Trophoblast cell (in vitro differentiated cells and primary cell): Measurements from ENCODE around the gene NXT1.

ENCODE experiments used
- DNase-seq, 2 donors: peaks; one replicate each; pipeline ENCODE4 v3.0.0-alpha.2; 2016
- H2AFZ ChIP-seq: 2 replicates; pipeline ENCODE4 v1.6.1; 2013; ENCODE audit warnings: low read length, moderate library complexity, mild to moderate bottlenecking; ENCODE audit not compliant: insufficient read depth, poor library complexity
- H2AK5ac ChIP-seq: 2 replicates; pipeline ENCODE4 v1.6.1; 2013; ENCODE audit warnings: mild to moderate bottlenecking, low read length
- H2BK120ac ChIP-seq: 2 replicates; pipeline ENCODE4 v1.6.1; 2013; ENCODE audit warnings: low read length, mild to moderate bottlenecking, moderate library complexity; ENCODE audit not compliant: insufficient read depth, poor library complexity
- H2BK12ac ChIP-seq: 2 replicates; pipeline ENCODE4 v1.6.1; 2013; ENCODE audit warnings: mild to moderate bottlenecking, low read length, moderate library complexity
- H2BK5ac ChIP-seq: 2 replicates; pipeline ENCODE4 v1.6.1; 2013; ENCODE audit warnings: low read length, low read depth, moderate library complexity, mild to moderate bottlenecking; ENCODE audit not compliant: poor library complexity
- H3K14ac ChIP-seq: 2 replicates; pipeline ENCODE4 v1.6.1; 2013; ENCODE audit warnings: mild to moderate bottlenecking, low read length
- H3K18ac ChIP-seq: 2 replicates; pipeline ENCODE4 v1.6.1; 2013; ENCODE audit warnings: mild to moderate bottlenecking, low read length
- H3K23ac ChIP-seq: 2 replicates; pipeline ENCODE4 v1.6.1; 2013; ENCODE audit warnings: low read length
- H3K27ac ChIP-seq: 2 replicates; pipeline ENCODE4 v1.5.1; 2013; ENCODE audit warnings: low read depth, mild to moderate bottlenecking, inconsistent platforms, low read length, moderate library complexity
- H3K27me3 ChIP-seq: 2 replicates; pipeline ENCODE4 v1.6.1; 2013; ENCODE audit warnings: inconsistent platforms, mild to moderate bottlenecking, low read length, moderate library complexity; ENCODE audit not compliant: insufficient read depth
- H3K36me3 ChIP-seq, 2 experiments: 1 replicate in 1 of 2; 2 replicates in 1 of 2; pipeline ENCODE4 v1.6.1; 2013; ENCODE audit warnings: low read length in 2 of 2, mild to moderate bottlenecking in 2 of 2, moderate library complexity in 1 of 2; ENCODE audit not compliant: insufficient read depth in 2 of 2, control insufficient read depth in 1 of 2
- H3K4ac ChIP-seq: 2 replicates; pipeline ENCODE4 v1.6.1; 2013; ENCODE audit warnings: low read depth, mild to moderate bottlenecking, low read length, moderate library complexity
- H3K4me1 ChIP-seq, 2 experiments: 1 replicate in 1 of 2; 2 replicates in 1 of 2; pipeline ENCODE4 v1.6.1; 2013; ENCODE audit warnings: low read length in 2 of 2, mild to moderate bottlenecking in 2 of 2, moderate library complexity in 1 of 2; ENCODE audit not compliant: insufficient read depth in 2 of 2, control insufficient read depth in 1 of 2
- H3K4me2 ChIP-seq: 2 replicates; pipeline ENCODE4 v1.6.1; 2013; ENCODE audit warnings: inconsistent platforms, mild to moderate bottlenecking, low read length, moderate library complexity
- H3K4me3 ChIP-seq: 2 replicates; pipeline ENCODE4 v1.5.1; 2013; ENCODE audit warnings: mild to moderate bottlenecking, low read depth, low read length, inconsistent platforms
- H3K79me1 ChIP-seq: one replicate; pipeline ENCODE4 v1.6.1; 2013; ENCODE audit warnings: low read length
- H3K79me2 ChIP-seq: 2 replicates; pipeline ENCODE4 v1.6.1; 2013; ENCODE audit warnings: low read length, mild to moderate bottlenecking; ENCODE audit not compliant: control insufficient read depth, insufficient read depth, poor library complexity
- H3K9ac ChIP-seq: 2 replicates; pipeline ENCODE4 v1.6.1; 2013; ENCODE audit warnings: mild to moderate bottlenecking, low read length
- H3K9me3 ChIP-seq: 2 replicates; pipeline ENCODE4 v1.6.1; 2013; ENCODE audit warnings: low read depth, mild to moderate bottlenecking, control low read depth, inconsistent platforms, low read length; ENCODE audit not compliant: insufficient read depth
- H4K12ac ChIP-seq: 2 replicates; pipeline ENCODE4 v1.6.1; 2013; ENCODE audit warnings: low read depth, mild to moderate bottlenecking, low read length, moderate library complexity
- H4K8ac ChIP-seq: 2 replicates; pipeline ENCODE4 v1.6.1; 2013; ENCODE audit warnings: low read depth, mild to moderate bottlenecking, low read length, moderate library complexity
- H4K91ac ChIP-seq: one replicate; pipeline ENCODE4 v1.6.1; 2013; ENCODE audit warnings: low read depth, mild to moderate bottlenecking, low read length, moderate library complexity
- WGBS: extraction: QIAGEN DNeasy Blood & Tissue Kit; methylation state at CpG from one replicate; pipeline ENCODE4 v1.1.7; 2013; ENCODE audit warnings: missing lambda C conversion rate; ENCODE audit not compliant: insufficient read length, insufficient coverage; ENCODE audit errors: extremely low coverage; 5-methylcytosine and 5-hydroxymethylcytosine counted together

The NXT1 gene

GRCh38 chr20:23374441-23374840 is 23.9 kb downstream of the NXT1 start:
- Histone ChIP-seq H2BK5ac (no peak overlapping the region), H3K18ac (no peak overlapping the region), H2AK5ac (no peak overlapping the region), H3K27ac (no peak overlapping the region), H2BK12ac (no peak overlapping the region), H3K36me3 (peaks cover 20 to 43% of the 10 kb centered on the region in 2 experiments), H3K4me2 (no peak overlapping the region), H2BK120ac (no peak overlapping the region), H3K4me3 (no peak overlapping the region), H3K14ac (no peak overlapping the region), H3K27me3 (no peaks in the 10 kb centered on the region), H4K8ac (no peak overlapping the region), H4K12ac (no peak overlapping the region), H3K4me1 (no peaks in the 10 kb centered on the region), H3K9ac (no peak overlapping the region), H3K4ac (no peak overlapping the region), H3K79me1 (no peaks in the 10 kb centered on the region), H3K9me3 (no peaks in the 10 kb centered on the region), H3K23ac (no peak overlapping the region), H4K91ac (no peak overlapping the region), H2AFZ (no peak overlapping the region), H3K79me2 (no peaks in the 10 kb centered on the region)
- no peak for DNase-seq
- no CpG with 5 or more reads among the region's 5 CpGs for WGBS

DNA sequence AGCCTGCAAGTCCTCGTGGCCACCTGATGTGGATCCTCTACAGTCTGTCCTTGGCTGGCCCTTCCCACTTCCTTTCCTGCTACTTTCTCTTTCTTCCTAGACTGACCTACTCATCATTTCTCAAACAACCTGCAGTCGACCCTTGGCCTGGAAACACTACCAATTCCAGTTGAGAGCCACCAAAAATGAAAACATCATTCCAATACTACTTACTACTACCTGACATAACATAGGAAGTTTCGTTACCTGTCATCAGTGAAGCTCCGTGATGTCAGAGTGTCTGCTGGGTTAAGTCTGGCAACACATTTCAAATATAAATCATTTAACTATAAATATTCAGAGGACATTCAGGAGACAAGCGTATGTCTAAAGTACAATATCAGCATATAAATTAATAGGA is 25.2 kb downstream of the NXT1 start:
- Histone ChIP-seq H3K4me3 (no peak overlapping the region), H4K12ac (no peak overlapping the region), H4K8ac (no peak overlapping the region), H3K79me2 (no peaks in the 10 kb centered on the region), H3K36me3 (peaks cover 13 to 32% of the 10 kb centered on the region in 2 experiments), H3K14ac (no peak overlapping the region), H2AK5ac (no peak overlapping the region), H3K27ac (no peak overlapping the region), H3K79me1 (no peaks in the 10 kb centered on the region), H3K23ac (no peak overlapping the region), H3K18ac (no peak overlapping the region), H2BK120ac (no peak overlapping the region), H4K91ac (no peak overlapping the region), H3K4me2 (no peak overlapping the region), H3K9me3 (no peaks in the 10 kb centered on the region), H3K27me3 (no peaks in the 10 kb centered on the region), H2AFZ (no peak overlapping the region), H3K4me1 (no peaks in the 10 kb centered on the region), H3K9ac (no peak overlapping the region), H2BK5ac (no peak overlapping the region), H2BK12ac (no peak overlapping the region), H3K4ac (no peak overlapping the region)
- WGBS: no CpG with 5 or more reads among the region's 5 CpGs
- no peak for DNase-seq

GRCh38 chr20:23379772-23380171 is 29.2 kb downstream of the NXT1 start:
- no peaks in the 10 kb centered on the region for H3K27me3 ChIP-seq
- H3K9me3 ChIP-seq: no peaks in the 10 kb centered on the region
- H3K79me2 ChIP-seq: no peaks in the 10 kb centered on the region
- H4K91ac ChIP-seq: no peak overlapping the region
- H2BK120ac ChIP-seq: no peak overlapping the region
- peaks cover 8 to 14% of the 10 kb centered on the region in 2 experiments for H3K36me3 ChIP-seq
- H2AFZ ChIP-seq: no peak overlapping the region
- H2BK12ac ChIP-seq: no peak overlapping the region
- no peak overlapping the region for H4K8ac ChIP-seq
- H2AK5ac ChIP-seq: no peak overlapping the region
- no peak overlapping the region for H3K14ac ChIP-seq
- H3K4ac ChIP-seq: no peak overlapping the region
- DNase-seq: no peak
- no peak overlapping the region for H3K4me2 ChIP-seq
- H3K4me1 ChIP-seq: no peaks in the 10 kb centered on the region
- H3K4me3 ChIP-seq: no peak overlapping the region
- H3K9ac ChIP-seq: no peak overlapping the region
- no peak overlapping the region for H4K12ac ChIP-seq
- no peak overlapping the region for H3K27ac ChIP-seq
- no peak overlapping the region for H2BK5ac ChIP-seq
- H3K23ac ChIP-seq: no peak overlapping the region
- no peaks in the 10 kb centered on the region for H3K79me1 ChIP-seq
- H3K18ac ChIP-seq: no peak overlapping the region

- Histone ChIP-seq H3K79me1 (no peaks in the 10 kb centered on the region), H3K27ac (no peak overlapping the region), H3K27me3 (no peaks in the 10 kb centered on the region), H2BK12ac (no peak overlapping the region), H3K18ac (no peak overlapping the region), H3K36me3 (peaks cover 5 to 10% of the 10 kb centered on the region in 2 experiments), H3K9me3 (no peaks in the 10 kb centered on the region), H3K9ac (no peak overlapping the region), H2AFZ (no peak overlapping the region), H3K4me1 (no peaks in the 10 kb centered on the region), H2BK120ac (no peak overlapping the region), H2BK5ac (no peak overlapping the region), H4K12ac (no peak overlapping the region), H3K23ac (no peak overlapping the region), H3K4me2 (no peak overlapping the region), H4K91ac (no peak overlapping the region), H3K14ac (no peak overlapping the region), H3K4me3 (no peak overlapping the region), H4K8ac (no peak overlapping the region), H3K79me2 (no peaks in the 10 kb centered on the region), H2AK5ac (no peak overlapping the region), H3K4ac (no peak overlapping the region)
- no peak for DNase-seq
These were observed 31.3 kb downstream of the NXT1 start for GRCh38 chr20:23381876-23382275.
